ENCODE results near the gene LMO1. TPM values are rescaled to one million over a fixed set of nuclear protein-coding genes. Genes with fewer than 3 reads are reported as not detected.

The LMO1 gene
- total and polyA plus RNA-seq, 2 of the 8 experiments (the other 6 are each of a cell fraction or from before 2014, with no cell fraction given), result 0.17 TPM; not detected in 1

GRCh38 chr11:8309311-8309710, 45.6 kb upstream of the LMO1 start:
- Histone ChIP-seq H4K8ac (ENCODE audit: extremely low read depth, insufficient read depth, low read length) (no peak overlapping the region), H4K5ac (ENCODE audit: insufficient read length, low read depth, low read length) (no peak overlapping the region)
- CTCF ChIA-PET (ENCODE audit: partially characterized antibody), result interaction anchor here (1.8 to 1.9 kb wide), 2 partner anchors 45 to 116 kb away, joined by 4 to 10 read pairs; partner anchors contain the start of gene LMO1
- TF ChIP-seq RXRA (IDR thresholded peaks at IDR 0.05; ENCODE audit: insufficient read depth, low read depth, low read length), result no peak
- no peak for TF ChIP-seq NRF1 (IDR thresholded peaks at IDR 0.05; ENCODE audit: low read depth, low read length)
- TF ChIP-seq GABPA (IDR thresholded peaks at IDR 0.05; ENCODE audit: borderline replicate concordance, insufficient read depth, low read length), result no peak
- TF ChIP-seq HDAC6 (IDR thresholded peaks at IDR 0.05; ENCODE audit: low read depth, low read length), result no peak
- TF ChIP-seq JUN (IDR thresholded peaks at IDR 0.05; ENCODE audit: low read depth, low read length), result no peak
- TF ChIP-seq EZH2 (IDR thresholded peaks at IDR 0.05; ENCODE audit: low read depth, low read length, severe bottlenecking), result no peak
- no peak for TF ChIP-seq GTF2F1 (IDR thresholded peaks at IDR 0.05; ENCODE audit: borderline replicate concordance, low read depth, low read length)
- no peak for TF ChIP-seq SP4 (IDR thresholded peaks at IDR 0.05; ENCODE audit: low read length)
- no peak for TF ChIP-seq RBBP5 (IDR thresholded peaks at IDR 0.05; ENCODE audit: borderline replicate concordance, low read depth, low read length)
- TF ChIP-seq KDM4A (IDR thresholded peaks at IDR 0.05; ENCODE audit: low read depth, low read length, severe bottlenecking), result no peak
- TF ChIP-seq, protein P1, sequence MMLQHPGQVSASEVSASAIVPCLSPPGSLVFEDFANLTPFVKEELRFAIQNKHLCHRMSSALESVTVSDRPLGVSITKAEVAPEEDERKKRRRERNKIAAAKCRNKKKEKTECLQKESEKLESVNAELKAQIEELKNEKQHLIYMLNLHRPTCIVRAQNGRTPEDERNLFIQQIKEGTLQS (IDR thresholded peaks at IDR 0.05; ENCODE audit: insufficient read depth, low read depth, low read length), result no peak
- TF ChIP-seq TCF12 (IDR thresholded peaks at IDR 0.05; ENCODE audit: low read depth, low read length), result no peak
- no peak for TF ChIP-seq POLR2A (IDR thresholded peaks at IDR 0.05; ENCODE audit: control extremely low read depth in 1 of 2, low read depth in 2 of 2, low read length in 2 of 2)

More at GRCh38 chr11:8309311-8309710, 45.6 kb upstream of the LMO1 start:
- no peak for DNase-seq (ENCODE audit: low read depth in 1 of 2, low spot score in 2 of 2)
- Histone ChIP-seq H3K36me3 (ENCODE audit: control insufficient read depth in 2 of 4, insufficient read depth in 4 of 4, low read length in 3 of 4) (no peaks in the 10 kb centered on the region), H2BK15ac (ENCODE audit: low read length) (no peak overlapping the region), H3K27me3 (replicated peaks in 1 of 4; ENCODE audit: control insufficient read depth in 3 of 4, extremely low read depth in 1 of 4, insufficient read depth in 3 of 4, low read length in 3 of 4) (no peaks in the 10 kb centered on the region; a peak in 1 of 7 replicates), H3K4ac (replicated peaks; ENCODE audit: insufficient read length, low read depth, low read length) (no peak overlapping the region), H3K79me1 (ENCODE audit: low read depth, low read length) (no peaks in the 10 kb centered on the region), H3K4me3 (ENCODE audit: extremely low read depth in 1 of 4, insufficient read depth in 2 of 4, low read depth in 3 of 4, low read length in 4 of 4) (no peak overlapping the region), H4K20me1 (replicated peaks in 1 of 2; ENCODE audit: control insufficient read depth in 1 of 2, insufficient read depth in 2 of 2, low read length in 2 of 2) (no peaks in the 10 kb centered on the region), H3K9ac (replicated peaks in 1 of 4; ENCODE audit: extremely low read depth in 1 of 4, low read depth in 3 of 4, low read length in 3 of 4) (no peak overlapping the region), H3K56ac (replicated peaks; ENCODE audit: insufficient read length, low read depth, low read length) (no peak overlapping the region), H2BK5ac (ENCODE audit: low read depth, low read length) (no peak overlapping the region), H3K4me2 (ENCODE audit: insufficient read depth in 1 of 2, low read depth in 2 of 2, low read length in 2 of 2) (no peak overlapping the region), H3K23me2 (ENCODE audit: low read depth, low read length) (no peaks in the 10 kb centered on the region), H3K27ac (ENCODE audit: low read depth, low read length) (no peak overlapping the region), H3K79me2 (ENCODE audit: control insufficient read depth in 1 of 2, insufficient read depth in 2 of 2, low read length in 2 of 2) (no peaks in the 10 kb centered on the region), H2BK12ac (ENCODE audit: low read depth, low read length) (no peak overlapping the region), H2BK20ac (ENCODE audit: low read length) (no peak overlapping the region), H2BK120ac (replicated peaks; ENCODE audit: low read depth, low read length) (no peak overlapping the region), H3K14ac (ENCODE audit: insufficient read length) (no peak overlapping the region), H2AK5ac (ENCODE audit: low read depth, low read length) (no peak overlapping the region), H3K9me3 (ENCODE audit: insufficient read depth in 2 of 2, low read depth in 1 of 2, low read length in 1 of 2) (no peaks in the 10 kb centered on the region), H4K91ac (replicated peaks; ENCODE audit: insufficient read length, low read length) (no peak overlapping the region), H3K18ac (ENCODE audit: extremely low read depth, low read length) (no peak overlapping the region), H3K23ac (ENCODE audit: insufficient read length) (no peak overlapping the region), H2AFZ (ENCODE audit: low read length) (no peak overlapping the region), H3K4me1 (replicated peaks in 1 of 4; ENCODE audit: control insufficient read depth in 3 of 4, insufficient read depth in 4 of 4, low read length in 3 of 4) (peaks cover 0 to 11% (median 3%) of the 10 kb centered on the region in 4 experiments; a peak in 2 of 7 replicates)
- no peak for FAIRE-seq
- POLR2A ChIA-PET (ENCODE audit: partially characterized antibody), result no interaction called here
- 84% methylated on average over 9 of the region's 9 CpGs; no CpG with 5 or more reads in 1 of the 2 experiments for WGBS, 2 experiments (ENCODE audit: extremely low coverage in 1 of 2, insufficient coverage in 1 of 2, insufficient read length in 1 of 2, insufficient replicate concordance in 2 of 2, low coverage in 1 of 2, low lambda C conversion rate in 2 of 2, missing lambda C conversion rate in 1 of 2)
